ENCODE data around the gene RIC3.

Gene RIC3

GRCh38 chr11:8086001-8086479 lies 82.8 kb downstream of the RIC3 start:
- DNase-seq (ENCODE audit: low spot score), result no peak

DNA sequence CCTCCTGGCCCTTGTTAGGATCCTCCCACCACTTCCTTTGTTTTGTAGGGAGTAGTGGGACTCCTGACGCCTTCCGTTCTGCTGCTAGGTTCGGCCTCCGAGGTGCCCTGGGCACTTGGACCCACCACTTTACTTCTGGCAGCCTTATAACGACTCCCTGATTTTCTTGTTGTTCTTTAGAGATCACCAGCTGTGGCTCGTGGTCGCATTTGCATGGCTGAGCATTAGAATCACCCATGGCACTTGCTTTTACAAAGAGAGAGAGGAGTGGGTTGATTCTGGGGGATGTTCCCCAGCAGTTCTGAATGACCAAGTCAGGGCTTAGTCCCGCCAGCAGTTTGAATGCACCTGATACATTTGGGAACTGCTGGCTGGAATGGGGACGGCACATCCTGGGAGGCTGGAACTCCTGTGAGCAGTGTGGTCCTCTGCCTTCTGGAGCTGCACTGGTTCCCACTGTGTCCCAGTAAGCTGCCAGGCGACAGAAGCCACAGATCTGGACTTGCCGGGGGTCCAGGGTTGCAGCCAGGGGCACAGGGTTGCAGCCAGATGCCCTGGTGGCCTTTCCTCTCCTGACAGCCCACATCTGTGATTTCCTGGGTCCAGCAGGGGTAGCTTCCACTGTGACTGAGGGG lies 83.7 kb downstream of the RIC3 start:
- no peak for DNase-seq (ENCODE audit: low spot score)

GRCh38 chr11:8084352-8084751 lies 84.5 kb downstream of the RIC3 start:
- DNase-seq (ENCODE audit: low spot score), result no peak

- no peak for DNase-seq (ENCODE audit: low spot score)
Observed at GRCh38 chr11:8083871-8084281, 84.9 kb downstream of the RIC3 start.

GRCh38 chr11:8083088-8083395 lies 85.8 kb downstream of the RIC3 start:
- no peak for DNase-seq (ENCODE audit: low spot score)

GRCh38 chr11:8082391-8083087 lies 86.3 kb downstream of the RIC3 start:
- DNase-seq (ENCODE audit: low spot score), result no peak

DNA sequence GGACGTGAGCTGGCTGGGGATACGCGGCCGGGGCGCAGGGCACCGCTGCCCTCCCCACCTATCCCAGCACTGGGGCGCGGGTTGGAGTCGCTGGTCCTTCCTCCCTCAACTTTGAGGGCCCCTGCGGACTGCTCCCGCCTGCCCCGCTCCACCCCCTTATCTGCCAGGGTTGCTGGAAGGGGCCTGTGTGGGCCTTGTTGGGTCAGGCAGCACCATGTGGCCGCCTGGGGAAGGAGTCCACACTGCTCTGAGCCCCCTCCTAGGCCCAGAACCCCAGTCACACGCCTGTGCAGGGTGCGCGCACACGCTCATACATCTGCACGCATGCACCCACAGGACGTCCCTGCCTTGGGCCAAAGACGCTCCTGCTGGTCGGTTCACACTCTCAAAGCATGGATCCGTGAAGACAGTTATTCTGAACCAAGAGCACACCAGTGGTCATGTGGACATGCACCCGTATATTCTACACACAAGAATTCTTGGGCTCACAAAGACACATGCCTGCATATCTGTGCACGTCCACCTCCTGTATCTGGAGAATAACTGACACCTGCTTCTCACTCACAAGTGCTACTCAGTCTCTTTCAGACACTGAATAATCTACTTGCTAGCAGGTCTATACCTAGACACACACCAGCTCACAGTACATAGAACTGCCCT lies 87.1 kb downstream of the RIC3 start:
- no peak for DNase-seq (ENCODE audit: low spot score)

- DNase-seq (ENCODE audit: low spot score), result peak; percentile 54
Observed at GRCh38 chr11:8080674-8081590, 87.9 kb downstream of the RIC3 start, which contains the start of gene TUB. Gene TUB, plus strand, starts transcription at chr11:8081211. Its CDS starts 300 bp downstream, at chr11:8081511.

- DNase-seq (ENCODE audit: low spot score), result no peak
Observed at GRCh38 chr11:8080069-8080670, 88.7 kb downstream of the RIC3 start.

GRCh38 chr11:8079111-8079675 lies 89.6 kb downstream of the RIC3 start:
- no peak for DNase-seq (ENCODE audit: low spot score)

- DNase-seq (ENCODE audit: low spot score), result no peak
Observed at GRCh38 chr11:8075119-8075726, 93.6 kb downstream of the RIC3 start.

DNA sequence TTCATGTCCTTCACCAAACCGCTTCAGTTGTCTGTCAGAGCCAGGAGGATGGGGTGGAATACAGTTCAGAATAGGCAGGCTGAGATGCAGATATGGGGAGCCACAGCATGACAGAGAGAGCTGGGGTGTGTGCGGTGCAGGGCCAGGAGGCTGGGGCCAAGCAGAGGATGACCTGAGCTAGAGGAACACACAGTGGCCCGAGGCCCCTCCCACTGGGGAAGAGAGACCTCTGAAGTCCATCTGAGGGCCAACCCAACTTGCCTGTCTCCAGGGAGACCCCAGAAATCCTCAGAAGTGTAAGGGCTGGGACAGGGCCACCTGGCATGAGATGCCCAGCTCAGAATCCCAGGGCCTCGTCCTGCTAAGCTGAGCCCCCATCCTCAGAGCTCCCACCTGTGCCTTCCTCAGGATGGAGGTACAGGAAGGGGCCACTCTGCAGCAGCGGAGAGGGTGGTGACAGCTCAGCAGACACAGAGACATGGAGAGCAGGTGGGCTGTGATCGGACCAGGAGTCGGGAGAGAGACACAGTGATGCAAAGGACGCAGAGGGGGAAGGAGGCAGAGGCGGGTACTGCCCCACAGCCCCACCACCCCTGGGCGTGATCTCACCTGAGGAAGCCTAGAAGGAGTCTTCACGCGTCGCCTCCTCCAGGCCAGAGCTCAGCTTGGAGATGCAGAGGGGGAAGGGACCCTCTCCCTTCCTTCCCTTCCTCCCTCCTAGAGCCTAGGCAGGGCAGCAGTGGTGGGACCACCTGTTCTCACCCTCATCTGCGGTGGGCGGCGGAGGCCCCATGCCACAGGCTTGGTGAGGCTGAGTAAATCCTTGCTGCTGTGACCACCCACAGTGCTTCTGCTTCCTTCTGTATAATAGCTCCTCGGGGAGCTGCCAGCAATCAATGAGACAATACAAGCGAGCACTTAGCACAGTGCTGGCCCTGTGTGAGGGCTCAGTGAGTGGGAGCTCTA lies 96.9 kb downstream of the RIC3 start:
- no peak for DNase-seq (ENCODE audit: low spot score)

- DNase-seq (ENCODE audit: low spot score), result peak; percentile 78
Observed at GRCh38 chr11:8070417-8071115, 98.3 kb downstream of the RIC3 start.

DNA sequence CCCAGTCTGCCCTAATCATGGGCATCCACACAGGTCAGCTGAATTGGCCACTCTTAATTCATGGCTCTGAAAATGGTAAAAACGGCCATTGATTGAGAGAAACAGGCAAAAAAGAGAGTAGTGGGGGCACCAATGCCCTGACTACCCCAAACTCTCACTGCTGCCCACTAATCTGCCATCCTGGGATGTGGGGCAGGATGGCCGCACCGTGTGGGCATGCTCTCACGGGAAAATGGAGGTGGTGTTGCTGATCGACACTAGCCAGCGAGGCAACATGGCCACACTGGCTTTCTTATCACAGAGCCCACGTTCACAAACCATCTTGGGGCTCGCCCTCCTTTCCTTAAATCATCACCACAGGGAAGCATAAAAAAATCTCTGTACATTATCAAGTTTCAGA lies 99.1 kb downstream of the RIC3 start:
- DNase-seq (ENCODE audit: low spot score), result no peak

GRCh38 chr11:8068605-8069221 lies 100.1 kb downstream of the RIC3 start:
- DNase-seq (ENCODE audit: low spot score), result peak; percentile 87

GRCh38 chr11:8067929-8068575 lies 100.8 kb downstream of the RIC3 start:
- DNase-seq (ENCODE audit: low spot score), result no peak

- no peak for DNase-seq (ENCODE audit: low spot score)
Observed at GRCh38 chr11:8067567-8067928, 101.3 kb downstream of the RIC3 start.

- DNase-seq (ENCODE audit: low spot score), result no peak
Observed at GRCh38 chr11:8066911-8067455, 101.8 kb downstream of the RIC3 start.

Measured in hepatic stellate cell (primary cell).